H1 (cell line): ENCODE data around the gene PTPN7. TPM values are rescaled to one million over a fixed set of nuclear protein-coding genes. Genes with fewer than 3 reads are reported as not detected.

Experiments used
- CHD7 ChIP-seq: fragments of 300-600 bp; sonication (generic); IDR thresholded peaks from 2 replicates; pipeline ENCODE4 v1.7.1; 2012; ENCODE audit warnings: low read length, moderate library complexity, mild to moderate bottlenecking, inconsistent platforms; ENCODE audit not compliant: insufficient replicate concordance
- E2F6 ChIP-seq: IDR thresholded peaks from 2 replicates; pipeline ENCODE4 v1.6.1; 2012; ENCODE audit warnings: inconsistent platforms
- EGR1 ChIP-seq: IDR thresholded peaks from 2 replicates; pipeline ENCODE4 v1.6.1; 2011; ENCODE audit warnings: low read depth, low read length, borderline replicate concordance
- EZH2 ChIP-seq: fragments of 200-600 bp; sonication (generic); IDR thresholded peaks from 2 replicates; pipeline ENCODE4 v1.7.1; 2012; ENCODE audit warnings: low read depth, mild to moderate bottlenecking, moderate library complexity, low read length, inconsistent platforms; ENCODE audit not compliant: severe bottlenecking
- PHF8 ChIP-seq: fragments of 200-600 bp; sonication (generic); conservative IDR thresholded peaks from 2 replicates; pipeline ENCODE4 v1.7.1; 2012; ENCODE audit warnings: low read depth, mild to moderate bottlenecking, inconsistent platforms, low read length, moderate library complexity
- RBBP5 ChIP-seq: IDR thresholded peaks from 2 replicates; pipeline ENCODE4 v1.7.1; 2012; ENCODE audit warnings: low read depth, mild to moderate bottlenecking, inconsistent platforms, low read length, moderate library complexity, borderline replicate concordance
- polyA plus RNA-seq, 7 experiments: library from polyadenylated mRNA; depleted of rRNA in 3 of 7; stranded (reverse) in 5 of 7; unstranded in 2 of 7; fragments of >200 nt in 5 of 7; fragments of 200-250 nt in 2 of 7; gene quantifications; 1 replicate in 5 of 7; 2 replicates in 1 of 7; 4 replicates in 1 of 7; pipeline versions ENCODE4 v1.2.1 to v1.2.3, GENCODE V29; 2011 to 2013; ENCODE audit warnings: missing spikeins in 2 of 7, mixed read lengths in 2 of 7
- total RNA-seq: library from RNA; stranded (reverse); fragmentation: NEBNext Ultra II Directional; extraction: Animal tissue kit (Norgen Biotek cat#: 25700); gene quantifications from 2 replicates; pipeline ENCODE4 v1.2.1, GENCODE V29; 2021

Gene PTPN7
- total and polyA plus RNA-seq, 2 of the 8 experiments (the other 6 are each of a cell fraction or from before 2014, with no cell fraction given) = 0.20 TPM; not detected in 1

GRCh38 chr1:202173993-202174392 lies 13.6 kb upstream of the PTPN7 start (continued):
- no peak for TF ChIP-seq CHD7
- no peak for TF ChIP-seq PHF8
- no peak for TF ChIP-seq EGR1
- no peak for TF ChIP-seq RBBP5
- no peak for TF ChIP-seq EZH2
- no peak for TF ChIP-seq E2F6
